ENCODE measurements around the gene PTPRK. TPM values are rescaled to one million over a fixed set of nuclear protein-coding genes. Genes with fewer than 3 reads are reported as not detected.

The PTPRK gene
- total and polyA plus RNA-seq, 2 experiments from 2014 or later: 26.9 to 56.4 TPM

- no peak for TF ChIP-seq EZH2phosphoT487 (IDR thresholded peaks at IDR 0.05; ENCODE audit: unreplicated experiment)
- TF ChIP-seq POLR2AphosphoS5 (IDR thresholded peaks at IDR 0.05; ENCODE audit: low read depth): no peak
- no peak for TF ChIP-seq CREB1 (CRISPR knock-in tag; IDR thresholded peaks at IDR 0.05; ENCODE audit: low read depth)
- TF ChIP-seq REST (IDR thresholded peaks at IDR 0.05; ENCODE audit: unreplicated experiment): no peak
- TF ChIP-seq ZNF114 (CRISPR knock-in tag; IDR thresholded peaks at IDR 0.05): no peak
- no peak for TF ChIP-seq CTCF (conservative IDR thresholded peaks at IDR 0.05; ENCODE audit: low read depth in 2 of 2)
- no peak for TF ChIP-seq STAT1 (IDR thresholded peaks at IDR 0.05; ENCODE audit: unreplicated experiment)
- TF ChIP-seq NANOG (IDR thresholded peaks at IDR 0.05; ENCODE audit: borderline replicate concordance): no peak
These were observed 45.5 kb downstream of the PTPRK start (continued) for GRCh38 chr6:128474933-128475332.

GRCh38 chr6:128474481-128474880, 45.9 kb downstream of the PTPRK start:
- no peaks in the 10 kb centered on the region for H3K36me3 Mint-ChIP-seq (ENCODE audit: low read depth)
- no peak for TF ChIP-seq REST (IDR thresholded peaks at IDR 0.05; ENCODE audit: unreplicated experiment)
- no peak for TF ChIP-seq CREB1 (CRISPR knock-in tag; IDR thresholded peaks at IDR 0.05; ENCODE audit: low read depth)
- no peak for TF ChIP-seq NANOG (IDR thresholded peaks at IDR 0.05; ENCODE audit: borderline replicate concordance)
- TF ChIP-seq STAT1 (IDR thresholded peaks at IDR 0.05; ENCODE audit: unreplicated experiment): no peak
- TF ChIP-seq EZH2 (IDR thresholded peaks at IDR 0.05; ENCODE audit: low read depth, unreplicated experiment): no peak
- TF ChIP-seq ETS1 (IDR thresholded peaks at IDR 0.05): no peak
- no peak for TF ChIP-seq ZNF114 (CRISPR knock-in tag; IDR thresholded peaks at IDR 0.05)

More at GRCh38 chr6:128474481-128474880, 45.9 kb downstream of the PTPRK start:
- Histone ChIP-seq H4K20me1 (replicated peaks; ENCODE audit: insufficient read depth) (no peaks in the 10 kb centered on the region), H3K27me3 (ENCODE audit: insufficient read depth) (no peaks in the 10 kb centered on the region), H3K27ac (ENCODE audit: low read depth) (no peak overlapping the region), H2AFZ (no peak overlapping the region), H3K9me2 (ENCODE audit: insufficient read depth) (no peaks in the 10 kb centered on the region), H3K4me1 (ENCODE audit: insufficient read depth) (peaks cover 6% of the 10 kb centered on the region), H3K4me2 (no peak overlapping the region), H3K36me3 (ENCODE audit: insufficient read depth) (no peaks in the 10 kb centered on the region), H3F3A (replicated peaks; ENCODE audit: low read depth) (no peaks in the 10 kb centered on the region), H3K4me3 (no peak overlapping the region), H3K79me2 (replicated peaks; ENCODE audit: insufficient read depth) (peaks cover 76% of the 10 kb centered on the region)
- Mint-ChIP-seq H3K27ac (no peak overlapping the region), H3K27me3 (ENCODE audit: insufficient read depth, low read depth, poor library complexity) (no peaks in the 10 kb centered on the region), H3K9me3 (no peaks in the 10 kb centered on the region), H3K4me1 (peaks cover 24% of the 10 kb centered on the region), H3K4me3 (no peak overlapping the region)
- ATAC-seq (no peak), DNase-seq (ENCODE audit: low spot score) (no peak)
